Osteocyte (in vitro differentiated cells): ENCODE data around the gene BTBD16. TPM values are rescaled to one million over a fixed set of nuclear protein-coding genes. Genes with fewer than 3 reads are reported as not detected.
A peak's percentile ranks its signal among the peaks of the same experiment; 100 is the strongest.

ENCODE experiments used
- DNase-seq: peaks from one replicate; pipeline ENCODE4 v3.0.0; 2021; ENCODE audit warnings: mixed read lengths; ENCODE audit not compliant: unreplicated experiment; ENCODE audit errors: extremely low spot score
- H3K27ac Mint-ChIP-seq: one replicate; pipeline ENCODE4 v1.8.0; 2021; ENCODE audit warnings: mild to moderate bottlenecking, mixed read lengths; ENCODE audit not compliant: unreplicated experiment
- H3K27me3 Mint-ChIP-seq: one replicate; pipeline ENCODE4 v1.8.0; 2021; ENCODE audit warnings: mixed read lengths; ENCODE audit not compliant: unreplicated experiment
- H3K36me3 Mint-ChIP-seq: one replicate; pipeline ENCODE4 v1.8.0; 2021; ENCODE audit warnings: mixed read lengths; ENCODE audit not compliant: unreplicated experiment
- H3K4me1 Mint-ChIP-seq: one replicate; pipeline ENCODE4 v1.8.0; 2021; ENCODE audit warnings: mixed read lengths; ENCODE audit not compliant: unreplicated experiment
- H3K4me3 Mint-ChIP-seq: one replicate; pipeline ENCODE4 v1.8.0; 2021; ENCODE audit warnings: mild to moderate bottlenecking, moderate library complexity, mixed read lengths; ENCODE audit not compliant: unreplicated experiment
- H3K9me3 Mint-ChIP-seq: one replicate; pipeline ENCODE4 v1.8.0; 2021; ENCODE audit warnings: mixed read lengths; ENCODE audit not compliant: unreplicated experiment
- total RNA-seq: library from RNA; stranded (reverse); gene quantifications from 2 replicates; pipeline ENCODE4 v1.2.1, GENCODE V29; 2021
- TF ChIP-seq, protein P1 (sequence below): fragments of 200-600 bp; sonication (generic); IDR thresholded peaks from 2 replicates; pipeline ENCODE4 v1.5.0; 2021; ENCODE audit warnings: antibody characterized with exemption, mild to moderate bottlenecking, moderate library complexity

BTBD16 gene
- total RNA-seq, 1 donor from 2014 or later, result not detected

DNA sequence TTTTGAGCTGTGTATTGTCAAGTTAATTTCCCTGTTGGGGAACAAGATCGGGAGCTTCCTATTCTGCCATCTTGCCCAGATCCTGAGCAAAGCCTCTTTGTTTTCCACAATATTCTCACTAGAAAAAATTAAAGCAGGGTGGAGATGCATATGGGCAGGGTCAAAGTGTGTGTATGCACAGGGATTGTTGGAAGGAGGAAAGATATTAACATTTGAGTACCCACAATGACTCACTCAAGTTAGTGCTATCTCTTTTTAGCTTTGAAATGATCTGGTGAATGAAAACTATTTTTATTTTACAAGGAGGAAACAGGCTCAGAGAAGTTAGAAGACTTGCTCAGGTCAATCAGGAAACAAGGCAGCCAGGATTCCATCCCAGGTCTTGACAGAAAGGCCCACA is 6.7 kb upstream of the BTBD16 start:
- DNase-seq, result no peak
- Mint-ChIP-seq H3K36me3 (peaks cover 37% of the 10 kb centered on the region), H3K4me3 (peak overlapping the region; percentile 1), H3K27me3 (no peaks in the 10 kb centered on the region), H3K4me1 (peaks cover 41% of the 10 kb centered on the region), H3K9me3 (peaks cover 11% of the 10 kb centered on the region), H3K27ac (peak overlapping the region; percentile 93)
- TF ChIP-seq, protein P1, sequence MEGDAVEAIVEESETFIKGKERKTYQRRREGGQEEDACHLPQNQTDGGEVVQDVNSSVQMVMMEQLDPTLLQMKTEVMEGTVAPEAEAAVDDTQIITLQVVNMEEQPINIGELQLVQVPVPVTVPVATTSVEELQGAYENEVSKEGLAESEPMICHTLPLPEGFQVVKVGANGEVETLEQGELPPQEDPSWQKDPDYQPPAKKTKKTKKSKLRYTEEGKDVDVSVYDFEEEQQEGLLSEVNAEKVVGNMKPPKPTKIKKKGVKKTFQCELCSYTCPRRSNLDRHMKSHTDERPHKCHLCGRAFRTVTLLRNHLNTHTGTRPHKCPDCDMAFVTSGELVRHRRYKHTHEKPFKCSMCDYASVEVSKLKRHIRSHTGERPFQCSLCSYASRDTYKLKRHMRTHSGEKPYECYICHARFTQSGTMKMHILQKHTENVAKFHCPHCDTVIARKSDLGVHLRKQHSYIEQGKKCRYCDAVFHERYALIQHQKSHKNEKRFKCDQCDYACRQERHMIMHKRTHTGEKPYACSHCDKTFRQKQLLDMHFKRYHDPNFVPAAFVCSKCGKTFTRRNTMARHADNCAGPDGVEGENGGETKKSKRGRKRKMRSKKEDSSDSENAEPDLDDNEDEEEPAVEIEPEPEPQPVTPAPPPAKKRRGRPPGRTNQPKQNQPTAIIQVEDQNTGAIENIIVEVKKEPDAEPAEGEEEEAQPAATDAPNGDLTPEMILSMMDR, result no peak

DNA sequence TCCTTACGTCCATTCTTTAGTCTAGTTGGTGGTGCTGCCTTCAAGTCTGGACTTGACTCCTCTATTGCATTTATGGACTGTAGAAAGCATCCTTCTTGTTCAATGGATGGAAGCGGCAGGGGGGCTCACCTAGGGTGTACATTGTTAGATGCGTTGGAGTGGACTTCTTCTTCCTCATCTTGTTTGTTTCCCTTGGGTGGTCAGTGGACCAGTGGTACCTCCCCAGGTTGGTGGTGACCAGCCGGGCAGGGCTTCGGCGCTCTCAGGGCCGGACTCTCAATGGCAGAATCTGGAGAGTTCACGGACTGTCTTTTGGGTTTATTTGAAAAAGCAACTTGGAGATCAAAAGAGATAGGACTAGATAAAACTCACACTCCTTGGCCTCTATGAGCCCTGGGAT is 6.2 kb upstream of the BTBD16 start:
- no peak overlapping the region for H3K4me3 Mint-ChIP-seq
- no peaks in the 10 kb centered on the region for H3K27me3 Mint-ChIP-seq
- TF ChIP-seq, protein P1, result no peak
- peaks cover 37% of the 10 kb centered on the region for H3K36me3 Mint-ChIP-seq
- peaks cover 11% of the 10 kb centered on the region for H3K9me3 Mint-ChIP-seq
- DNase-seq, result no peak
- peaks cover 36% of the 10 kb centered on the region for H3K4me1 Mint-ChIP-seq
- peak overlapping the region; percentile 93 for H3K27ac Mint-ChIP-seq

DNA sequence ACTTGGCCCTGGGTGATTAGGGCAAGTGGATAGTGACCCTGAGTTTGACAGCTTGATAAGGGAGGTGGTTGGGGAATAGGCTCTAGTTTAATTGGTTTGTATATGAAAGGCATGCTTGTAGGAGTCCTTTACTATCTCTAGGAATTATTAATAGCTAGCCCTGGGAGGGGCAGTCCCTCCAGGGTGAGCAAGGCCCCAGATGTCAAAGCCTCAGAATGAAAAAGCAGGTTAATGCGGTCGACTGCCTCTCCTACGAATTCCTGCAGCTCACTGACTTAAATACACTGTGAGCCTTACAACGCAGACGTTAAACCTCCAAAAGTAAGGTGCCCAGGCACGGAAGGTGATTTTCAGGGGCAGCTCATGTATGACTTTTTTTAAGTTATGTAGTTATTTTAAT is 5.2 kb upstream of the BTBD16 start:
- Mint-ChIP-seq H3K4me3 (no peak overlapping the region), H3K27ac (peak overlapping the region; percentile 93), H3K36me3 (peaks cover 32% of the 10 kb centered on the region), H3K4me1 (peaks cover 36% of the 10 kb centered on the region), H3K27me3 (no peaks in the 10 kb centered on the region), H3K9me3 (peaks cover 11% of the 10 kb centered on the region)
- TF ChIP-seq, protein P1, result no peak
- DNase-seq, result no peak

DNA sequence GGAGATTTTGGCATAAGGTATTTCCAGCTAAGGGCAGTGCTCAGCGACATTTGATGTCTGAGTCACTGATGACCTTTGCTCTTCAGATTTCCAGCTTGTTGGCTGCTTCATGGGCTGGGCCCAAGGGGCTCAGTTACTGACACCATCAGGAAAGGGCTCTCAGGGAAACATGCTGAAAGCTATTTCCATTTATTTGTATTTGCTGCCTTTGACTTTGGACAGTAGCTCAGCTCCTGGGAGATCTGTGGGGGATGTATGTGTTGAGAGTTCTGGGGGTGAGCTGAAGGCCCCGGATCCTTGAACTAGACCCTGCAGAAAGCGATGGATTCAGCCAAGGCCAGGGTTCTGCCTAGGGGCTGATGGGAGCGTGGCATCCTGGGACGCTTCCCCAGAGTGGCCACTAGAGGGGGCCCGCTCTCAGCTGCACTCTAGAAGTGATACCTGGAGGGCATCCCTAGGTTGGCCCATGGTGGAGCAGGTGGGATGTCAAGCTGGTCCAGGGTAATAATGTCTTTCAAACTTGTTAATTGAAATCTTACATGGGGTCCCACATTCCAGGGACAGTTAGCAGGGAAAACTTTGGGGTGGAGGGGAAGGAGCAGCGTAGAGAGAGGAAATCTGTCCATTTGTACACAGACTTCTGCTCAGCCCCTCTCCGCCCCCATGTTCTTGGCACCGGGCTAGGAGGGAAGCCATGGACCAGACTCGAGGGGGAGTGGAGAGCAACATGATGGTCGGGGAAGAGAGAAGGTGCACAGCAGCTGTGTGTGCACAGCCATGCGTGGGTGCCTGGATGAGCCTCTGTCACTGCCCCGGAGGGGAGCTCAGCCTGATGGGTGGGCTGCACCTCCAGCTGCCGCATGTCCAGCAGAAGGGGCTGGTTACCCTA is 3.0 kb upstream of the BTBD16 start:
- H3K27me3 Mint-ChIP-seq, result no peaks in the 10 kb centered on the region
- peaks cover 21% of the 10 kb centered on the region for H3K36me3 Mint-ChIP-seq
- TF ChIP-seq, protein P1, result peak; percentile 92
- no peak overlapping the region for H3K4me3 Mint-ChIP-seq
- DNase-seq, result no peak
- peak overlapping the region; percentile 24 for H3K27ac Mint-ChIP-seq
- peaks cover 34% of the 10 kb centered on the region for H3K4me1 Mint-ChIP-seq
- peaks cover 7% of the 10 kb centered on the region for H3K9me3 Mint-ChIP-seq

DNA sequence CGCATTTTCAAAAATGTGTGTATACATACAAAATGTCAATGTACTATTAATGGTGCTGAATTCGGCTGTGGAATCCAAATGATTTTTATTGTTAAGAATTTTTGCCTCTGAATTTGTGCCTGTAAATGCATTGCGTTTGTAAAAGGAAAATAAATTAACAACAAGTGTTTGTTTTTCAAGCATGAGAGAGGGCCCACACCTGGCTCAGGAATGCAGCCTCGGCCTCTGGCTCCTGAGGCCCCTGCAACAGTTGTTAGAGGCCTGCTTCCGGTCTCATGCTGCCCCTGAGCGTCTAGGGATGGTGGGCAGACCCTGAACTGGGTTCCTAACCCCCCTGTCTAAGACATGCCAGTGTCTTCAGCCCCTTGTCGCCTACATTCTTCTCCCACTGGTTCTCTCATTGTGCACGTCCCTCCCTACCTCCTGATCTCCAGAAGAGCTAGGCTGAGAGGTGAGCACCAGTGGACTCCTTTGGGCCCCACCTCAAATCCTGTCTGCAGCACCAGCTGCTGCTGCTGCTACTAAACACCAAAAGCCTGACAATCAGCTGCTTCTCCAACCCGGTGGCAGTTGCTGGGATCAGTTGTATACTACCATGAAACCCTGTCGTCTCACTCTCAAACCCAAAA is 1.9 kb upstream of the BTBD16 start:
- Mint-ChIP-seq H3K4me3 (no peak overlapping the region), H3K27me3 (no peaks in the 10 kb centered on the region), H3K27ac (no peak overlapping the region), H3K36me3 (peaks cover 13% of the 10 kb centered on the region), H3K4me1 (peaks cover 23% of the 10 kb centered on the region), H3K9me3 (no peaks in the 10 kb centered on the region)
- no peak for DNase-seq
- TF ChIP-seq, protein P1, result no peak
